Measurements from ENCODE around the gene ASIP. TPM values are rescaled to one million over a fixed set of nuclear protein-coding genes. Genes with fewer than 3 reads are reported as not detected.
"Not testable (repeated sequence)": the region's sequence is repeated elsewhere in the genome, so short reads cannot be mapped to it uniquely, and the experiment has no call there.

ASIP gene
- total and polyA plus RNA-seq, 2 of the 4 experiments (the other 2 are of a cell fraction), result not detected

- ATAC-seq (ENCODE audit: low read depth) (no peak), DNase-seq (no peak)
- no peak overlapping the region for H3K14ac ChIP-seq (replicated peaks; ENCODE audit: low read depth, low read length)
- H4K8ac ChIP-seq (ENCODE audit: low read depth in 2 of 2, low read length in 2 of 2), result no peak overlapping the region
- no peaks in the 10 kb centered on the region; the same call in 1 of the 2 replicates for H4K20me1 ChIP-seq (ENCODE audit: insufficient read depth, low read length)
- no peak overlapping the region for H3K4me2 ChIP-seq (ENCODE audit: low read depth, low read length)
- H3K27ac ChIP-seq (ENCODE audit: insufficient read depth, low read length), result no peak overlapping the region
- no peak overlapping the region for H2BK20ac ChIP-seq (ENCODE audit: low read depth, low read length)
- H3K18ac ChIP-seq (ENCODE audit: low read depth, low read length), result no peak overlapping the region
- no peak for TF ChIP-seq MAFK (IDR thresholded peaks at IDR 0.05; ENCODE audit: low read depth, low read length)
- no peak for TF ChIP-seq BHLHE40 (IDR thresholded peaks at IDR 0.05; ENCODE audit: low read depth, low read length)
- no peak for TF ChIP-seq CEBPB (IDR thresholded peaks at IDR 0.05; ENCODE audit: low read depth, low read length)
- TF ChIP-seq SMC3 (IDR thresholded peaks at IDR 0.05; ENCODE audit: low read depth, low read length), result no peak
- TF ChIP-seq RAD21 (IDR thresholded peaks at IDR 0.05; ENCODE audit: low read length), result no peak
- no peak for TF ChIP-seq CHD1 (IDR thresholded peaks at IDR 0.05; ENCODE audit: low read depth, low read length)
- intact Hi-C loops (cut with micrococcal nuclease), result no loop called here
- H2BK120ac ChIP-seq (ENCODE audit: low read depth, low read length), result no peak overlapping the region
- no peak overlapping the region for H3K4ac ChIP-seq (ENCODE audit: low read depth, low read length)
- H3K4me1 ChIP-seq (ENCODE audit: control insufficient read depth, insufficient read depth, low read length), result no peaks in the 10 kb centered on the region
- no peak overlapping the region for H3K9ac ChIP-seq (ENCODE audit: low read depth, low read length)
- H3K79me1 ChIP-seq (ENCODE audit: low read depth in 1 of 2, low read length in 2 of 2), result peaks cover 3 to 4% of the 10 kb centered on the region in 2 experiments; a peak in 1 of 4 replicates
- H3K23ac ChIP-seq (ENCODE audit: low read depth, low read length), result no peak overlapping the region
- no peak overlapping the region for H4K91ac ChIP-seq (ENCODE audit: insufficient read depth, low read depth, low read length)
- WGBS, 2 experiments (ENCODE audit: extremely low coverage in 2 of 2, insufficient read length in 1 of 2), result 93% methylated on average over 11 of the region's 16 CpGs; no CpG with 5 or more reads in 1 of the 2 experiments
- no peak overlapping the region for H3K56ac ChIP-seq (ENCODE audit: extremely low read depth, insufficient read depth, low read length)
- POLR2A ChIA-PET (ENCODE audit: unreplicated experiment), result no interaction called here
- dilution Hi-C loops (cut with HindIII; ENCODE audit: low sequenced_read_pairs, unreplicated experiment), result no loop called here
- H4K5ac ChIP-seq (ENCODE audit: low read depth, low read length), result no peak overlapping the region
- no peaks in the 10 kb centered on the region for H3K9me3 ChIP-seq (ENCODE audit: control insufficient read depth, insufficient read depth, low read length)
- peaks cover 64% of the 10 kb centered on the region for H3K36me3 ChIP-seq (ENCODE audit: control insufficient read depth, insufficient read depth, low read length)
- H2AK5ac ChIP-seq (ENCODE audit: low read depth, low read length), result no peak overlapping the region
- peaks cover 8% of the 10 kb centered on the region for H3K9me1 ChIP-seq (ENCODE audit: insufficient read depth, low read length)
- H2BK15ac ChIP-seq (ENCODE audit: low read depth, low read length), result no peak overlapping the region
- CTCF ChIA-PET, result no interaction called here
- BruUV-seq (replicated peaks), result no TSS peak
- no peak overlapping the region for H2AK9ac ChIP-seq (replicated peaks; ENCODE audit: low read depth, low read length, poor library complexity)
- no peak overlapping the region for H3K4me3 ChIP-seq (ENCODE audit: insufficient read depth, low read depth, low read length)
- in situ Hi-C loops (cut with MboI; ENCODE audit: low sequenced_read_pairs), result loop anchor here (10.0 kb wide), 1 partner anchor 91 kb away; no protein-coding TSS in a partner anchor
- H3K27me3 ChIP-seq (ENCODE audit: control insufficient read depth, insufficient read depth, low read length), result no peaks in the 10 kb centered on the region
- H2BK5ac ChIP-seq (ENCODE audit: low read depth, low read length, poor library complexity, severe bottlenecking), result no peak overlapping the region
- H2AFZ ChIP-seq (replicated peaks; ENCODE audit: low read length, poor library complexity), result no peak overlapping the region
These were observed 44.2 kb downstream of the ASIP start for GRCh38 chr20:34285450-34285849.

- H2AK5ac ChIP-seq (ENCODE audit: low read depth, low read length); H3K9me1 ChIP-seq (ENCODE audit: insufficient read depth, low read length); H4K5ac ChIP-seq (ENCODE audit: low read depth, low read length); ATAC-seq (ENCODE audit: low read depth); H2AFZ ChIP-seq (replicated peaks; ENCODE audit: low read length, poor library complexity); H3K56ac ChIP-seq (ENCODE audit: extremely low read depth, insufficient read depth, low read length); H2BK15ac ChIP-seq (ENCODE audit: low read depth, low read length); H2BK5ac ChIP-seq (ENCODE audit: low read depth, low read length, poor library complexity, severe bottlenecking); H3K14ac ChIP-seq (replicated peaks; ENCODE audit: low read depth, low read length); H3K27ac ChIP-seq (ENCODE audit: insufficient read depth, low read length); H3K23ac ChIP-seq (ENCODE audit: low read depth, low read length); H3K4ac ChIP-seq (ENCODE audit: low read depth, low read length); H4K20me1 ChIP-seq (ENCODE audit: insufficient read depth, low read length); H2BK20ac ChIP-seq (ENCODE audit: low read depth, low read length); CTCF ChIA-PET; intact Hi-C loops (cut with micrococcal nuclease); H3K79me1 ChIP-seq (ENCODE audit: low read depth in 1 of 2, low read length in 2 of 2); H3K4me3 ChIP-seq (ENCODE audit: insufficient read depth, low read depth, low read length); H3K18ac ChIP-seq (ENCODE audit: low read depth, low read length); H3K4me2 ChIP-seq (ENCODE audit: low read depth, low read length); H4K8ac ChIP-seq (ENCODE audit: low read depth in 2 of 2, low read length in 2 of 2); DNase-seq; dilution Hi-C loops (cut with HindIII; ENCODE audit: low sequenced_read_pairs, unreplicated experiment); H3K4me1 ChIP-seq (ENCODE audit: control insufficient read depth, insufficient read depth, low read length); BruUV-seq (replicated peaks); H2BK120ac ChIP-seq (ENCODE audit: low read depth, low read length); POLR2A ChIA-PET (ENCODE audit: unreplicated experiment); H3K27me3 ChIP-seq (ENCODE audit: control insufficient read depth, insufficient read depth, low read length); H3K9ac ChIP-seq (ENCODE audit: low read depth, low read length); H4K91ac ChIP-seq (ENCODE audit: insufficient read depth, low read depth, low read length); H3K9me3 ChIP-seq (ENCODE audit: control insufficient read depth, insufficient read depth, low read length): not testable (repeated sequence)
- in situ Hi-C loops (cut with MboI; ENCODE audit: low sequenced_read_pairs), result loop anchor here (10.0 kb wide), 1 partner anchor 93 kb away; no protein-coding TSS in a partner anchor
- H2AK9ac ChIP-seq (replicated peaks; ENCODE audit: low read depth, low read length, poor library complexity), result peak overlapping the region; percentile 55
- H3K36me3 ChIP-seq (ENCODE audit: control insufficient read depth, insufficient read depth, low read length), result peaks cover 73% of the 10 kb centered on the region
- WGBS, 2 experiments (ENCODE audit: extremely low coverage in 2 of 2, insufficient read length in 1 of 2), result 96% methylated on average over 3 of the region's 5 CpGs; no CpG with 5 or more reads in 1 of the 2 experiments
These were observed 46.3 kb downstream of the ASIP start for GRCh38 chr20:34287500-34287899.
